ENCODE data around the gene NME1. TPM values are rescaled to one million over a fixed set of nuclear protein-coding genes. Genes with fewer than 3 reads are reported as not detected.

The NME1 gene
- total and polyA plus RNA-seq, 5 donors from 2014 or later: 14.1 to 72.3 (median 49.8) TPM

- DNase-seq: no peak
- H3K27me3 Mint-ChIP-seq: no peaks in the 10 kb centered on the region
- H3K27ac Mint-ChIP-seq: peak overlapping the region in 2 of 3 donors; percentile 6 to 40
- Histone ChIP-seq H3K27ac (ENCODE audit: insufficient read depth, low read length, poor library complexity, severe bottlenecking) (no peak overlapping the region), H3K36me3 (ENCODE audit: control insufficient read depth, insufficient read depth, low read length) (peaks cover 65% of the 10 kb centered on the region), H3K9me3 (ENCODE audit: control insufficient read depth in 2 of 2, low read length in 2 of 2) (no peaks in the 10 kb centered on the region), H3K27me3 (ENCODE audit: control insufficient read depth, insufficient read depth, low read length) (no peaks in the 10 kb centered on the region), H3K4me3 (ENCODE audit: low read depth, low read length) (no peak overlapping the region), H3K4me1 (ENCODE audit: control insufficient read depth, insufficient read depth, low read length, poor library complexity, severe bottlenecking) (no peaks in the 10 kb centered on the region)
- no peak overlapping the region for H3K4me3 Mint-ChIP-seq
- H3K4me1 Mint-ChIP-seq: no peaks in the 10 kb centered on the region
- H3K36me3 Mint-ChIP-seq: peaks cover 36% of the 10 kb centered on the region
- H3K9me3 Mint-ChIP-seq: no peaks in the 10 kb centered on the region
- no peak for ATAC-seq (ENCODE audit: low read depth in 2 of 2)
Measured at GRCh38 chr17:51185763-51186332, 32.5 kb downstream of the NME1 start.

GRCh38 chr17:51188271-51188833 is 35.0 kb downstream of the NME1 start:
- Histone ChIP-seq H3K4me1 (ENCODE audit: control insufficient read depth, insufficient read depth, low read length, poor library complexity, severe bottlenecking) (no peaks in the 10 kb centered on the region), H3K27me3 (ENCODE audit: control insufficient read depth, insufficient read depth, low read length) (no peaks in the 10 kb centered on the region), H3K9me3 (ENCODE audit: control insufficient read depth in 2 of 2, low read length in 2 of 2) (no peaks in the 10 kb centered on the region), H3K36me3 (ENCODE audit: control insufficient read depth, insufficient read depth, low read length) (peaks cover 76% of the 10 kb centered on the region), H3K4me3 (ENCODE audit: low read depth, low read length) (no peak overlapping the region), H3K27ac (ENCODE audit: insufficient read depth, low read length, poor library complexity, severe bottlenecking) (no peak overlapping the region)
- ATAC-seq (ENCODE audit: low read depth in 2 of 2): no peak
- no peaks in the 10 kb centered on the region for H3K4me1 Mint-ChIP-seq
- no peak overlapping the region for H3K4me3 Mint-ChIP-seq
- H3K9me3 Mint-ChIP-seq: no peaks in the 10 kb centered on the region
- peaks cover 36% of the 10 kb centered on the region for H3K36me3 Mint-ChIP-seq
- no peaks in the 10 kb centered on the region for H3K27me3 Mint-ChIP-seq
- DNase-seq: no peak
- H3K27ac Mint-ChIP-seq: no peak overlapping the region

GRCh38 chr17:51189162-51189561 is 35.8 kb downstream of the NME1 start:
- Mint-ChIP-seq H3K36me3 (peaks cover 31% of the 10 kb centered on the region), H3K27ac (no peak overlapping the region), H3K9me3 (no peaks in the 10 kb centered on the region), H3K27me3 (no peaks in the 10 kb centered on the region), H3K4me1 (no peaks in the 10 kb centered on the region), H3K4me3 (no peak overlapping the region)
- DNase-seq (no peak), ATAC-seq (ENCODE audit: low read depth in 2 of 2) (no peak)
- Histone ChIP-seq H3K27ac (ENCODE audit: insufficient read depth, low read length, poor library complexity, severe bottlenecking) (no peak overlapping the region), H3K9me3 (ENCODE audit: control insufficient read depth in 2 of 2, low read length in 2 of 2) (no peaks in the 10 kb centered on the region), H3K27me3 (ENCODE audit: control insufficient read depth, insufficient read depth, low read length) (no peaks in the 10 kb centered on the region), H3K4me1 (ENCODE audit: control insufficient read depth, insufficient read depth, low read length, poor library complexity, severe bottlenecking) (no peaks in the 10 kb centered on the region), H3K4me3 (ENCODE audit: low read depth, low read length) (no peak overlapping the region), H3K36me3 (ENCODE audit: control insufficient read depth, insufficient read depth, low read length) (peaks cover 77% of the 10 kb centered on the region)

- Mint-ChIP-seq H3K27me3 (no peaks in the 10 kb centered on the region), H3K4me3 (no peak overlapping the region), H3K27ac (peak overlapping the region in 1 of 3 donors; percentile 60), H3K4me1 (no peaks in the 10 kb centered on the region), H3K9me3 (no peaks in the 10 kb centered on the region), H3K36me3 (peaks cover 26% of the 10 kb centered on the region)
- no peaks in the 10 kb centered on the region for H3K27me3 ChIP-seq (ENCODE audit: control insufficient read depth, insufficient read depth, low read length)
- no peak for ATAC-seq (ENCODE audit: low read depth in 2 of 2)
- DNase-seq: no peak
- H3K4me3 ChIP-seq (ENCODE audit: low read depth, low read length): no peak overlapping the region
- no peak overlapping the region for H3K27ac ChIP-seq (ENCODE audit: insufficient read depth, low read length, poor library complexity, severe bottlenecking)
- no peaks in the 10 kb centered on the region for H3K4me1 ChIP-seq (ENCODE audit: control insufficient read depth, insufficient read depth, low read length, poor library complexity, severe bottlenecking)
- H3K9me3 ChIP-seq (ENCODE audit: control insufficient read depth in 2 of 2, low read length in 2 of 2): no peaks in the 10 kb centered on the region
- peaks cover 73% of the 10 kb centered on the region for H3K36me3 ChIP-seq (ENCODE audit: control insufficient read depth, insufficient read depth, low read length)
Measured at GRCh38 chr17:51189628-51190027, 36.3 kb downstream of the NME1 start.

- H3K4me3 Mint-ChIP-seq: no peak overlapping the region
- H3K27ac Mint-ChIP-seq: no peak overlapping the region
Measured at GRCh38 chr17:51191895-51192294, 38.5 kb downstream of the NME1 start.

GRCh38 chr17:51197754-51198153 is 44.4 kb downstream of the NME1 start:
- H3K9me3 Mint-ChIP-seq: no peaks in the 10 kb centered on the region
- Histone ChIP-seq H3K36me3 (ENCODE audit: control insufficient read depth, insufficient read depth, low read length) (peaks cover 63% of the 10 kb centered on the region), H3K4me1 (ENCODE audit: control insufficient read depth, insufficient read depth, low read length, poor library complexity, severe bottlenecking) (peaks cover 7% of the 10 kb centered on the region), H3K4me3 (ENCODE audit: low read depth, low read length) (no peak overlapping the region), H3K27ac (ENCODE audit: insufficient read depth, low read length, poor library complexity, severe bottlenecking) (no peak overlapping the region), H3K9me3 (ENCODE audit: control insufficient read depth in 2 of 2, low read length in 2 of 2) (no peaks in the 10 kb centered on the region), H3K27me3 (ENCODE audit: control insufficient read depth, insufficient read depth, low read length) (no peaks in the 10 kb centered on the region)
- H3K27me3 Mint-ChIP-seq: no peaks in the 10 kb centered on the region
- no peak for DNase-seq
- H3K36me3 Mint-ChIP-seq: peaks cover 19% of the 10 kb centered on the region
- peaks cover 0 to 16% (median 7%) of the 10 kb centered on the region in 4 donors for H3K4me1 Mint-ChIP-seq
- H3K4me3 Mint-ChIP-seq: no peak overlapping the region
- peak overlapping the region in 1 of 3 donors; percentile 28 for H3K27ac Mint-ChIP-seq
- ATAC-seq (ENCODE audit: low read depth in 2 of 2): no peak

More at GRCh38 chr17:51191895-51192294, 38.5 kb downstream of the NME1 start:
- Histone ChIP-seq H3K4me1 (ENCODE audit: control insufficient read depth, insufficient read depth, low read length, poor library complexity, severe bottlenecking) (no peaks in the 10 kb centered on the region), H3K27me3 (ENCODE audit: control insufficient read depth, insufficient read depth, low read length) (no peaks in the 10 kb centered on the region), H3K9me3 (ENCODE audit: control insufficient read depth in 2 of 2, low read length in 2 of 2) (no peaks in the 10 kb centered on the region), H3K4me3 (ENCODE audit: low read depth, low read length) (no peak overlapping the region), H3K36me3 (ENCODE audit: control insufficient read depth, insufficient read depth, low read length) (peaks cover 65% of the 10 kb centered on the region), H3K27ac (ENCODE audit: insufficient read depth, low read length, poor library complexity, severe bottlenecking) (no peak overlapping the region)
- ATAC-seq (ENCODE audit: low read depth in 2 of 2) (no peak), DNase-seq (no peak)
- Mint-ChIP-seq H3K4me1 (peaks cover 0 to 2% (median 0%) of the 10 kb centered on the region in 4 donors), H3K36me3 (peaks cover 25% of the 10 kb centered on the region), H3K9me3 (no peaks in the 10 kb centered on the region), H3K27me3 (no peaks in the 10 kb centered on the region)

GRCh38 chr17:51200295-51200694 is 46.9 kb downstream of the NME1 start:
- Mint-ChIP-seq H3K27me3 (no peaks in the 10 kb centered on the region), H3K4me1 (peaks cover 0 to 16% (median 7%) of the 10 kb centered on the region in 4 donors), H3K36me3 (peaks cover 20% of the 10 kb centered on the region), H3K27ac (peak overlapping the region in 1 of 3 donors; percentile 42), H3K4me3 (no peak overlapping the region), H3K9me3 (no peaks in the 10 kb centered on the region)
- DNase-seq: peak in 2 of 3 donors; percentile 4 to 67
- H3K4me1 ChIP-seq (ENCODE audit: control insufficient read depth, insufficient read depth, low read length, poor library complexity, severe bottlenecking): peaks cover 7% of the 10 kb centered on the region
- H3K4me3 ChIP-seq (ENCODE audit: low read depth, low read length): no peak overlapping the region
- no peaks in the 10 kb centered on the region for H3K27me3 ChIP-seq (ENCODE audit: control insufficient read depth, insufficient read depth, low read length)
- H3K9me3 ChIP-seq (ENCODE audit: control insufficient read depth in 2 of 2, low read length in 2 of 2): no peaks in the 10 kb centered on the region
- H3K27ac ChIP-seq (ENCODE audit: insufficient read depth, low read length, poor library complexity, severe bottlenecking): no peak overlapping the region
- peaks cover 62% of the 10 kb centered on the region for H3K36me3 ChIP-seq (ENCODE audit: control insufficient read depth, insufficient read depth, low read length)
- ATAC-seq (ENCODE audit: low read depth in 2 of 2): peak; percentile 64 to 78

- DNase-seq: no peak
- Histone ChIP-seq H3K27ac (ENCODE audit: insufficient read depth, low read length, poor library complexity, severe bottlenecking) (no peak overlapping the region), H3K36me3 (ENCODE audit: control insufficient read depth, insufficient read depth, low read length) (peaks cover 63% of the 10 kb centered on the region), H3K27me3 (ENCODE audit: control insufficient read depth, insufficient read depth, low read length) (no peaks in the 10 kb centered on the region), H3K9me3 (ENCODE audit: control insufficient read depth in 2 of 2, low read length in 2 of 2) (no peaks in the 10 kb centered on the region), H3K4me3 (ENCODE audit: low read depth, low read length) (no peak overlapping the region), H3K4me1 (ENCODE audit: control insufficient read depth, insufficient read depth, low read length, poor library complexity, severe bottlenecking) (peaks cover 7% of the 10 kb centered on the region)
- H3K36me3 Mint-ChIP-seq: peaks cover 17% of the 10 kb centered on the region
- H3K4me1 Mint-ChIP-seq: peaks cover 0 to 16% (median 9%) of the 10 kb centered on the region in 4 donors
- no peaks in the 10 kb centered on the region for H3K9me3 Mint-ChIP-seq
- no peak overlapping the region for H3K4me3 Mint-ChIP-seq
- H3K27ac Mint-ChIP-seq: peak overlapping the region in 2 of 3 donors; percentile 53 to 71
- ATAC-seq (ENCODE audit: low read depth in 2 of 2): no peak
- H3K27me3 Mint-ChIP-seq: no peaks in the 10 kb centered on the region
Measured at GRCh38 chr17:51200846-51201245, 47.5 kb downstream of the NME1 start.
